Skeletal muscle tissue (tissue), 4 donors: ENCODE data around the gene WNK2. TPM values are rescaled to one million over a fixed set of nuclear protein-coding genes. Genes with fewer than 3 reads are reported as not detected.

Experiments used
- H3K27ac ChIP-seq: one replicate; pipeline ENCODE4 v1.7.0; 2013; ENCODE audit warnings: mild to moderate bottlenecking, low read depth, low read length, inconsistent platforms
- H3K27me3 ChIP-seq, 3 donors: one replicate each; pipeline ENCODE4 v1.7.0; 2013; ENCODE audit warnings: low read length in 3 of 3; ENCODE audit not compliant: control insufficient read depth in 3 of 3, insufficient read depth in 3 of 3
- H3K36me3 ChIP-seq, 3 donors: one replicate each; pipeline ENCODE4 v1.7.0; 2013; ENCODE audit warnings: low read length in 3 of 3; ENCODE audit not compliant: control insufficient read depth in 3 of 3, insufficient read depth in 3 of 3
- H3K4me1 ChIP-seq, 3 donors: one replicate each; pipeline ENCODE4 v1.7.0; 2013; ENCODE audit warnings: low read length in 3 of 3, mild to moderate bottlenecking in 3 of 3; ENCODE audit not compliant: control insufficient read depth in 3 of 3, insufficient read depth in 3 of 3
- H3K4me3 ChIP-seq, 3 donors: one replicate each; pipeline ENCODE4 v1.7.0; 2013; ENCODE audit warnings: low read length in 3 of 3
- H3K9ac ChIP-seq, 3 donors: one replicate each; pipeline ENCODE4 v1.7.0; 2013; ENCODE audit warnings: low read length in 3 of 3, mild to moderate bottlenecking in 3 of 3, moderate library complexity in 2 of 3, low read depth in 1 of 3
- H3K9me3 ChIP-seq, 3 donors: one replicate each; pipeline ENCODE4 v1.7.0; 2013; ENCODE audit warnings: low read length in 3 of 3; ENCODE audit not compliant: control insufficient read depth in 3 of 3
- total RNA-seq: library from RNA; depleted of rRNA; stranded (reverse); fragments of >200 nt; gene quantifications from one replicate; pipeline ENCODE4 v1.2.3, GENCODE V29; 2014
- donor health status: Osteomylitis.

WNK2 gene
- total RNA-seq, 1 donor from 2014 or later, result 4.7 TPM

GRCh38 chr9:93368437-93368836 is 184.5 kb downstream of the WNK2 start:
- no peak overlapping the region for H3K9ac ChIP-seq

GRCh38 chr9:93369686-93370085 is 185.7 kb downstream of the WNK2 start:
- no peaks in the 10 kb centered on the region for H3K9me3 ChIP-seq
- no peak overlapping the region for H3K9ac ChIP-seq
- H3K27me3 ChIP-seq, result no peaks in the 10 kb centered on the region
- no peaks in the 10 kb centered on the region for H3K36me3 ChIP-seq
- H3K4me1 ChIP-seq, result no peaks in the 10 kb centered on the region
- H3K4me3 ChIP-seq, result no peak overlapping the region
- no peak overlapping the region for H3K27ac ChIP-seq

More at GRCh38 chr9:93368437-93368836, 184.5 kb downstream of the WNK2 start:
- H3K9me3 ChIP-seq, result no peaks in the 10 kb centered on the region
- no peak overlapping the region for H3K27ac ChIP-seq
- H3K4me3 ChIP-seq, result no peak overlapping the region
- H3K27me3 ChIP-seq, result no peaks in the 10 kb centered on the region
- H3K4me1 ChIP-seq, result no peaks in the 10 kb centered on the region
- H3K36me3 ChIP-seq, result no peaks in the 10 kb centered on the region

Other genes with a start within 250 kb of the WNK2 start
- gene FGD3, start 236.6 kb upstream of the WNK2 start, total RNA-seq, result 4.2 TPM
- gene SUSD3, start 125.4 kb upstream of the WNK2 start, total RNA-seq, result 2.6 TPM
- 24.5 TPM for gene CARD19, start 87.9 kb upstream of the WNK2 start, total RNA-seq
- gene NINJ1, start 49.9 kb upstream of the WNK2 start, total RNA-seq, result 20.9 TPM